ENCODE measurements around the gene GNAI3. TPM values are rescaled to one million over a fixed set of nuclear protein-coding genes. Genes with fewer than 3 reads are reported as not detected.

The GNAI3 gene
- total and polyA plus RNA-seq, 2 of the 13 experiments (the other 11 are each of a cell fraction or from before 2014, with no cell fraction given) = 4.3 to 9.0 TPM

- TF ChIP-seq MLXIP (CRISPR knock-in tag; IDR thresholded peaks at IDR 0.05; ENCODE audit: borderline replicate concordance) = no peak
- TF ChIP-seq ZFP36L2 (CRISPR knock-in tag; IDR thresholded peaks at IDR 0.05) = no peak
- no peak for TF ChIP-seq SMARCE1 (IDR thresholded peaks at IDR 0.05; ENCODE audit: borderline replicate concordance)
- 0 out of 2 replicates have a peak, but pooled peaks have one; percentile 24 for TF ChIP-seq TMF1 (CRISPR knock-in tag; IDR thresholded peaks at IDR 0.05; ENCODE audit: low read depth)
- TF ChIP-seq CHD2 (IDR thresholded peaks at IDR 0.05; ENCODE audit: low read depth, low read length) = peak; percentile 28; the same call in 1 of the 2 replicates
- no peak for TF ChIP-seq ZNF263 (CRISPR knock-in tag; IDR thresholded peaks at IDR 0.05)
- no peak for TF ChIP-seq E2F5 (CRISPR knock-in tag; conservative IDR thresholded peaks at IDR 0.05)
- no peak for TF ChIP-seq PTBP1 (IDR thresholded peaks at IDR 0.05; ENCODE audit: low read depth, low read length, poor library complexity, severe bottlenecking)
- no peak for TF ChIP-seq DNMT1 (CRISPR knock-in tag; IDR thresholded peaks at IDR 0.05)
- no peak for TF ChIP-seq CSRNP2 (CRISPR knock-in tag; conservative IDR thresholded peaks at IDR 0.05; ENCODE audit: low read depth)
- peak; percentile 76 for TF ChIP-seq MXD1 (CRISPR knock-in tag; IDR thresholded peaks at IDR 0.05)
- TF ChIP-seq FOXA3 (CRISPR knock-in tag; IDR thresholded peaks at IDR 0.05) = no peak
- TF ChIP-seq PRDM10 (CRISPR knock-in tag; IDR thresholded peaks at IDR 0.05; ENCODE audit: low read depth) = peak; percentile 39; the same call in 1 of the 2 replicates
- no peak for TF ChIP-seq SNAI1 (CRISPR knock-in tag; IDR thresholded peaks at IDR 0.05; ENCODE audit: borderline replicate concordance)
- TF ChIP-seq LRRFIP1 (CRISPR knock-in tag; conservative IDR thresholded peaks at IDR 0.05) = no peak
- no peak for TF ChIP-seq GATAD2A (CRISPR knock-in tag; IDR thresholded peaks at IDR 0.05)
- TF ChIP-seq MTA3 (CRISPR knock-in tag; IDR thresholded peaks at IDR 0.05) = no peak
These were observed 71.4 kb downstream of the GNAI3 start, which contains the start of the genes AMPD2 and GNAT2 (continued) for GRCh38 chr1:109619576-109620400.
